Omental fat pad (tissue), 4 donors: ENCODE data around the gene POU3F2. TPM values are rescaled to one million over a fixed set of nuclear protein-coding genes. Genes with fewer than 3 reads are reported as not detected.

Experiments
- ATAC-seq: fragments of 150-250 bp; one replicate; pipeline ENCODE4 v1.9.1; 2016; ENCODE audit warnings: mild to moderate bottlenecking, moderate library complexity; ENCODE audit not compliant: low FRiP score
- DNase-seq: peaks from one replicate; pipeline ENCODE4 v3.0.0-alpha.2; 2019; ENCODE audit warnings: low spot score
- total RNA-seq, 4 donors: library from RNA; depleted of rRNA; stranded (reverse); fragments of >200 nt; gene quantifications; one replicate each; pipeline ENCODE4 v1.1.0, GENCODE V29; 2016
- TF ChIP-seq, protein P1 (sequence below), 3 donors: fragments of 450-650 bp; IDR thresholded peaks; one replicate each; pipeline ENCODE4 v1.5.1; 2016 to 2017; ENCODE audit warnings: antibody characterized with exemption in 3 of 3, mild to moderate bottlenecking in 3 of 3, moderate library complexity in 2 of 3

POU3F2 gene
- total RNA-seq, 4 donors from 2014 or later, result not detected

DNA sequence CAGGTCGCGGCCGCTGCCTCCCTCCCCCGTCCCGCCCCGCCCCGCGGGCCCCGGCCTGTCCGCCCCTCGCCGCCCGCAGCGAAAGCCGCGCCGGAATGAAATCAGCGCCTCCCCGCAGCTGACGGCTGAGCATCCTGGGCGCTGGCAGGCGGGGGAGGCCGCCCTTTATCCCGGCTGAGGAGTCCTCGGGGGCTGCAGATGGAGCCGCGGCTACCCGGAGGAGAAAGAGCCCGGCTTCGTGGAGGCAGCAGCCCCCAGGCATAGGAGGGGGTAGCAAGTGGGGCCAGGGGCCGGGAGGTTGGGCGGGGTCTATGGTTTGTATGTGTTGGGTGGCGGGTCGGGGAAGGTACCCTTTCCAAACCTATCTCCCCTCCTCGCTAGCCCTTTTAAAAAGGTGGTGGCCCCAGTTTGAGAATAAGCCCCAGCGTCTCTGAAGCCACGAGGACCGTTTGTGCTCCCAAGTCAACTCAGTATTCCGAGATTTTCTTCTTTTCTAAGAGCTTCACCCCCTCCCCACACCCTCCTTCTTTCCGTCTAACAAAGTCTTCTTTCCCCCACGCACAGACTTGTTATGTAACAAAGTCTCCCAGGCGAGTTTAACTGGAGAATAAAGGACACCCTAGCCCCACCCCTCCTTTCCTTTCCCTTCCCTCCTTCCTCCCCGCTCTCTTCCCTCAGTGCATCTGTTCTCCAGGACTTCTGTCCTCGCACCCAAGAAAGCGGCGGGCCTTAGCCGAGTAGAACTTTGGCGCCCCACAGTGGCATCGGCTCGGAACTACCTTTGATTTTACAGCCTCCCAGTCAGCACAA lies 11.0 kb downstream of the POU3F2 start:
- ATAC-seq (peak; percentile 59), DNase-seq (peak; percentile 42)
- TF ChIP-seq, protein P1, sequence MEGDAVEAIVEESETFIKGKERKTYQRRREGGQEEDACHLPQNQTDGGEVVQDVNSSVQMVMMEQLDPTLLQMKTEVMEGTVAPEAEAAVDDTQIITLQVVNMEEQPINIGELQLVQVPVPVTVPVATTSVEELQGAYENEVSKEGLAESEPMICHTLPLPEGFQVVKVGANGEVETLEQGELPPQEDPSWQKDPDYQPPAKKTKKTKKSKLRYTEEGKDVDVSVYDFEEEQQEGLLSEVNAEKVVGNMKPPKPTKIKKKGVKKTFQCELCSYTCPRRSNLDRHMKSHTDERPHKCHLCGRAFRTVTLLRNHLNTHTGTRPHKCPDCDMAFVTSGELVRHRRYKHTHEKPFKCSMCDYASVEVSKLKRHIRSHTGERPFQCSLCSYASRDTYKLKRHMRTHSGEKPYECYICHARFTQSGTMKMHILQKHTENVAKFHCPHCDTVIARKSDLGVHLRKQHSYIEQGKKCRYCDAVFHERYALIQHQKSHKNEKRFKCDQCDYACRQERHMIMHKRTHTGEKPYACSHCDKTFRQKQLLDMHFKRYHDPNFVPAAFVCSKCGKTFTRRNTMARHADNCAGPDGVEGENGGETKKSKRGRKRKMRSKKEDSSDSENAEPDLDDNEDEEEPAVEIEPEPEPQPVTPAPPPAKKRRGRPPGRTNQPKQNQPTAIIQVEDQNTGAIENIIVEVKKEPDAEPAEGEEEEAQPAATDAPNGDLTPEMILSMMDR (IDR thresholded peaks at IDR 0.05), result no peak

DNA sequence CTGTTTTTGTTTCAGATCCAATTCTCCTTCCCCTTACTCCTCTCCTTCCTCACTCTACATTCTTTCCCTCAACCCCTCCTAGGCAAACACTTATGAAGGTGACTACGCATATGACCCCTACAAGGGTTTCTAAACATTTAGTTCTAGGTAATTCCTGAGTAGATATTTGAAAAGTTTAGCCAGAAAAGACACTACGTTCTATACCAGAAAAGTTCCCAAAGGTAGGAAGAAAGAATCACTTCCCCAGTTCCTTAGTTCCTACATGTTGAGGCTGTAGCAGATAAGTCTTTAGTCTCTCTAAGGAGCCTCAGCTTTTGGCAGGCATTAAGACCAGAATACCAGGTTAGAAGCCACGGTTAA lies 11.6 kb downstream of the POU3F2 start:
- TF ChIP-seq, protein P1 (IDR thresholded peaks at IDR 0.05), result no peak
- DNase-seq (no peak), ATAC-seq (no peak)

DNA sequence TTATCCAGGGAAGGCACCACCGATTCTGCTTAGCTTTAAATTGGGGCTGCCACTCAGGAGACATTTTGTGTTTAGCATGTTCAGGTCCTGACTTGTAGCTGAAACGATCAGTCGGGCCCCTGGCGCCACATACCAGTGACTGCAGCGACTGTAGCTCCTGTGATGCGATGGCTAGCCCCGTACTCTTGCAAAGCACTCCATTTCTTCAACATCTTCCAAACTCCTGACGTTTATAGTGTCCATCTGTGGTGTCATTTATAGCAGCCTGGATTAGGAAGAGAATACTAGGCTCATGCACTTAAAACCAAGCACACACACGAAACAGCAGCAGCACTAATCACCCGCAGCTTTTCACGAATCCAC lies 13.0 kb downstream of the POU3F2 start:
- TF ChIP-seq, protein P1 (IDR thresholded peaks at IDR 0.05), result no peak
- ATAC-seq, result no peak
- no peak for DNase-seq

DNA sequence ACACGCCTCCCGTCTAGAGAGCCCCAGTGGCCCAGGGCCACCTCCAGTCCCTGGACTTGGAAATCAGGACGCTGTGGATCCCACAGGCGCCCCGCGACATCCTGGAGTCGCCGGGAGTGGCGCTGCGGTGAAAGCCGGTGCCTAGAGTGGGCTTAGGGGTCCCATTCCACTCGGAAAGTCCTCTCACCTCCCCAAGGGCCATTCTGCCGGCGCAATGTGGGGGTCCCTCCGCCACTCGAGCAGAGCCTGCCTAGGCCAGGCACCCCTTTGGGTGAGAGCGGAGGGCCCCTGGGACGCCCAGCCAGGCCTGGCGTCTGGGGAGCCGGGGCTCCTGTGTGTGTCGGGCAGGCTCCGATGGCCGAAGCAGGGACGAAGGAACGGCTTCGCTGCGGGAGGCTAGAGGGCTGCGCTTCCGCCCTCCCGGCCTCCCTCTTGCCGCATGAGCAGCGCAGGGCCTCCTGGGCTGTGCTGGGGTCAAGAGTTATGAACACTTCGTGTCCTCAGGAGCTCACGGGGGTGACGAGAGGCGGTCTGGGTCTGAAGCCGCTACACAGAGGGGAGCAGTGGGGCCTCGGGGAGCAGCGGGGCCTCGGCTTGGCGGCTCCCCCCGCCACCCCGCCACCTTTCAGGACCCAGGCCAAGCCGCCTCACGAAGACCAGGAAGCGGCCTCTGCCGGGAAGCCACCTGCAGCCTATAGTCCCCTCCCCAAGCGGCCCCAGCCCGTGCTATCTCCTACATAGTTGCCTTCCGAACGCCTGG lies 13.6 kb downstream of the POU3F2 start:
- DNase-seq, result no peak
- ATAC-seq, result peak; percentile 21

DNA sequence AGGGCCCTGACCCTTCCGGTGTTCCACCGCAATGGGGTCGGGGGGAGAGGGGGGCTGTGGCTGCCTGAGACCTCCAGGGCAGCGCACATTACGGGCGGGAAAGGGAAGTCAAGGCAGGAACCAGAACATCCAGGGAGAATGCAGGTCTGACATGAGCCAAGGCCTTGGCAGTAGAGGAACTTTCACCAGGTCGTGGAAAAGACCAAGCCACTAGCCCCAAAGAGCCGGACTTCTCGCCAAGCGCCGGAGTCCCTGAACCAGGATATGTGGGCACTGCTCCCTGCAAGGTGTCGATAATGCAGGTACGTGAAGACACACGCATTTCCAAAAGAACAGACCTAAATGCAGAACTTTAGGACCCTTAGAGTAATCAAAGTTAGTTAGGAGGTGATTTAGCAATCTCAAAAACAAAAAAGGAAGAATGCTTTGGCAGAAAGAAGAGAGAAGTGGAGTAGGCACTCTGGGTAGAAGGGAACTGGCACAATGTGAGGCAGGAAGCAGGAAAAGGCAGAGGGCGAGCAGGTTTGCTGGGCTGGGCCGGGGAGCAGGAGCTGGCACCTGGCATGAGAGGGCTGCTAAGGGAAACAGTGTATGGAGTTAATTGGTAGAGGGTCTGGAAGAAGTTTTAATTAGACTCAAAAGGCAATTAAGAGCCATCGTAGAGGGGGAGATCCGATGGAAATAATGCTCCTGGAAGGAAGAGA lies 14.3 kb downstream of the POU3F2 start:
- TF ChIP-seq, protein P1 (IDR thresholded peaks at IDR 0.05), result no peak
- DNase-seq, result no peak
- no peak for ATAC-seq

More for the DNA sequence above, 13.6 kb downstream of the POU3F2 start:
- TF ChIP-seq, protein P1 (IDR thresholded peaks at IDR 0.05), result no peak

DNA sequence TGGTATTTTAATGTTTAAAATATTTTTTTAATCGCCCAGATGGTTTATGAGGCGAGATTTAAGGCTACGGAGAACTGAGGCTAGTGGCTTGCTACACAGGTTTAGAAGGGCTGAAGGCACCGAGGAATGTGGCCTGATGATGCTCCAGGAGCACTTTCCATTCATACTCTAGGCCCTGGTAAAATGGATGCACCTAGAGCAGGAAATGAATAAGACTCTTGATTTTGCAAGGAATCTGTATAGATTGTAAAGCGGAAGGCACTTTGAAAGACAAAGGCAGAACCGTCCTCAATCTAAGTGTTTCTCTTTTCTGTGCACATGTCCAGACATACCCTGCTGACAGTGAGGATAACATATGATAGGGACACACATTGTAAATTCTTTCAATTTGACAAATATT lies 30.1 kb downstream of the POU3F2 start:
- DNase-seq, result no peak
- TF ChIP-seq, protein P1 (IDR thresholded peaks at IDR 0.05), result no peak
- no peak for ATAC-seq
